SK-N-SH (cell line): ENCODE data around the gene ADAMTS20.

ENCODE experiments used
- CTCF ChIP-seq: fragments of 200-600 bp; sonication (generic); IDR thresholded peaks from 2 replicates; pipeline ENCODE4 v1.6.1; 2017; ENCODE audit warnings: antibody characterized with exemption, mild to moderate bottlenecking, moderate library complexity
- EZH2phosphoT487 ChIP-seq: fragments of 200-600 bp; sonication (generic); IDR thresholded peaks from 2 replicates; pipeline ENCODE4 v1.6.1; 2017; ENCODE audit warnings: low read depth, mixed run types, mild to moderate bottlenecking, antibody characterized with exemption, moderate library complexity, borderline replicate concordance
- FOXJ3 ChIP-seq: sonication (generic); formaldehyde crosslinking; IDR thresholded peaks from 2 replicates; pipeline ENCODE4 v1.5.1; 2020; ENCODE audit warnings: mild to moderate bottlenecking, missing genetic modification reagents
- NFIC ChIP-seq: IDR thresholded peaks from 2 replicates; pipeline ENCODE4 v1.4.0; 2012; ENCODE audit warnings: borderline replicate concordance
- POLR2AphosphoS5 ChIP-seq: IDR thresholded peaks from 2 replicates; pipeline ENCODE4 v1.6.1; 2012; ENCODE audit warnings: low read depth, low read length
- RCOR1 ChIP-seq: fragments of 150-350 bp; IDR thresholded peaks from 2 replicates; pipeline ENCODE4 v1.6.1; 2017; ENCODE audit warnings: antibody characterized with exemption, low read length
- REST ChIP-seq: IDR thresholded peaks from 2 replicates; pipeline ENCODE4 v1.6.1; 2012; ENCODE audit warnings: mild to moderate bottlenecking, low read depth, low read length, moderate library complexity
- SIN3A ChIP-seq: IDR thresholded peaks from 2 replicates; pipeline ENCODE4 v1.6.1; 2012; ENCODE audit warnings: low read depth, mild to moderate bottlenecking, low read length, moderate library complexity, borderline replicate concordance
- TAF1 ChIP-seq: IDR thresholded peaks from 2 replicates; pipeline ENCODE4 v1.6.1; 2012; ENCODE audit warnings: low read depth, mild to moderate bottlenecking, low read length, moderate library complexity, borderline replicate concordance
- USF1 ChIP-seq: IDR thresholded peaks from 2 replicates; pipeline ENCODE4 v1.4.0; 2012; ENCODE audit warnings: low read depth, borderline replicate concordance
- YY1 ChIP-seq: IDR thresholded peaks from 2 replicates; pipeline ENCODE4 v1.4.0; 2012; ENCODE audit warnings: low read depth, mild to moderate bottlenecking

- TF ChIP-seq REST (no peak), YY1 (no peak), CTCF (no peak), EZH2phosphoT487 (no peak), NFIC (no peak), TAF1 (no peak), FOXJ3 (no peak), RCOR1 (no peak), USF1 (no peak), POLR2AphosphoS5 (no peak), SIN3A (no peak)
Measured at GRCh38 chr12:43580601-43581000, 28.6 kb upstream of the ADAMTS20 start.
